Hematopoietic multipotent progenitor cell treated with erythropoietin and hydrocortisone succinate and interleukin-3 and kit ligand, for 8 days (in vitro differentiated cells): ENCODE results near the gene LRTM2.

Experiments
- DNase-seq: peaks from one replicate; pipeline ENCODE4 v3.0.0-alpha.2; 2015

The LRTM2 gene

GRCh38 chr12:1798641-1799020 is 21.7 kb upstream of the LRTM2 start:
- DNase-seq = no peak

- no peak for DNase-seq
These were observed 21.1 kb upstream of the LRTM2 start for GRCh38 chr12:1799051-1799881.

DNA sequence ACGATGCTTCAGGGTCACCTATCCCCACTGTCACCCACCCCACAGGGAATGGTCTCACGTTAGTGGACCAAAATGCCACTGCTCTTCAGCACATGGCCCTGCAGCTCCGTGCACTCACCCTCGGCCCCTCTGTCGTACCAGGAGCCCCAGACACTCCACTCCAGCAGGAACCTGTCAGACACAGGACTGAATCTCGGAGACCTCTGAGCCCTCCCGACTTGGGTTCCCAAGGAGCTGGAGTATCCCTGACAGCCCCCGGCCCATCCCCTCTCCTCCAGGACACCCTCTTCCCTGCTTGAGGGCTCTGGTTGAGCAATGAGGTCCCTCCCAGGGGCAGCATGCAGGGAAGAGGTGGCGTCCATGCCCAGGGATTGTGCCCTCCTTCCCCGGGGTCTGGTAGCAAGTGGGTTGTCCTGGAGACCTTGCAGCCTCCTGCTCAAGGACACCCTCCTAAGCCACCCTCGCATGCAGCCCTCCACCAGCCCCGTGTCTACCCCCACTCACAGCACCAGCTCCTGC is 20.4 kb upstream of the LRTM2 start:
- DNase-seq = no peak

GRCh38 chr12:1800401-1801302 is 19.7 kb upstream of the LRTM2 start:
- DNase-seq = peak; percentile 27

GRCh38 chr12:1801303-1801975 is 18.9 kb upstream of the LRTM2 start:
- no peak for DNase-seq

DNA sequence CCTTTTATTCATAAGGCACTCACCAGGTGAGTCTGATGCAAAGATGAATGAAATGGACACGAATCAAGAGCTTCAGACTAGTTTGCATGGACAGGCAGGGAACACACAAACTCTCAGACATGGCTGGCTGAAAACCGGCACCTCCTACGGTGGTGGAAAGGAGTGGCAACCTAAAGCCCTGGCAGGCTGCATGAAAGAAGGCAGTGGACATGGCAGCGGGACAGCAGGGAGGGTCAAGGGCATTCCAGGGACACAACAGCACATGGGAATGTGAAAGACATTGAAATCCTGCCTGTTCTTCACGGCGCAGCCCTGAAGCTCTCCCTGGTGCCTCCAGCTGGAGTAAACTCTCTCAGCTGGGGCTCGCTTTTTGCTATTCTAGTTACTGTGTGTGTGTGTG is 16.6 kb upstream of the LRTM2 start:
- no peak for DNase-seq

DNA sequence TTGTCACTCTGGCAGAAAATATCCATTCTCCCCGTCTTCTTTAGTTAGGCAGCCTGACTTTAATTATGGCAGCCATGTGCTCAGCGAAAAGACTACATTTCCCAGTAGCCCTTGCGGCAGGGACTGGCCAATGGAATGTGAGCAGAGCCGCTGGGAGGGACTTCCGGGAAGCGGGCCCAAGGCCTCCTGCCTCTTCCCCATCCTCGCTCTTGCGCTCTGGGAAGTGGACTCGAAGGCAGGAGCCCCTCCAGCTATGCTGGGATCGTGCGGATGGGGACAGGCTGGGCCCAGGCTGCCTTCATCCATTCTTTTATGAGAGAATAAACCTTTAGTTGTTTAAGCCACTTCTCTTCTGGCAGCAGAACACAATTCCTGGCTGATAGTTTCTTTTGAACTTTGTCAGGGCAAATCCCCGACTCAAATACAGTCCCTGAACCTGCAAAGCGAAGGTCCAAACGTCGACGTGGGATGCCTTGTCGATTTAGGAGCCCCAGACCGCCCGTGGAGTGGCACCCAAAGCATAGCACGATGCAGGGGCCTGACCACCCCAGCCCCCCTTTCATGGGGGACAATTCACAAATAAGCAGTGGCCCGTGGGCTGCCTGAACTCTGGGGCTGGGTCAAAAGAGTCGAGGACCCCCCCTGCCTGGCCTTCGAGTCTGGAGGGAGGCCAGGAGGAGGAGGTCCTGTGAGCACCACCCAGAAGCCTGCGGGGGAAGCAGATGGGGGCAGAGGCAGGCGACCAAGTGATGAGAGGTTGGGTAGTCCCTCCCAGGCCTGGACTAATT is 15.6 kb upstream of the LRTM2 start:
- peak; percentile 95 for DNase-seq

DNA sequence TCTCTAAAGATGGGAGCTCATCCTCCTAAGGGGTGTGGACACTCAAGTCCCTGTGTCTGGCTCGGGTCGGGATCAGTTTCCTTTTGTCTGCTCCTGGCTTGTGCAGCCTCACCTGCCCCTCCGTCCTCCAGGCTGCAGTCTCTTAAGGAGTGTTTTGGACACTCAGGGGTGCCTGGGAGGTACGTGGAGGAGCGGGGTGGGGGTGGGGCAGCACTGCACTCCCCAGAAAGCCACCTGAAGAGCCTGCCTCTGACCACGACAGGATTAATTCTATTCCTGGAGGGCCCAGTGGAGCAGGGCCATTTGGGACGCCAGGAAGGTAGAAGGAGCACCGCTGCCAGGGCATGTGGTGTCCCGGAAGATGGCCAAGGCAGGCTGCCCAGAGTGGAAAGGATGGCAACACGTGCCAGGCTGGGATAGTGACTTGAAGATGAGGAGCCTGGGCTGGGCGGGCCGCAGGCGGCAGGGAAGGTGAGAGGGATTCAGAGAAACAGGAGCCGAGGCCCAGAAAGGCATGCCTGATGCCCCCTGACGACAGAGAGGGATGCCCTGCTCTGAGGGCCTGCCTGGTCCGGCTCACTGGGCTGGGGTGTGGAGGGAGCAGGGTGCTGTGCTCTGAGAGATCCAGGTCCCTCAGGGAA is 14.8 kb upstream of the LRTM2 start:
- DNase-seq = no peak

DNA sequence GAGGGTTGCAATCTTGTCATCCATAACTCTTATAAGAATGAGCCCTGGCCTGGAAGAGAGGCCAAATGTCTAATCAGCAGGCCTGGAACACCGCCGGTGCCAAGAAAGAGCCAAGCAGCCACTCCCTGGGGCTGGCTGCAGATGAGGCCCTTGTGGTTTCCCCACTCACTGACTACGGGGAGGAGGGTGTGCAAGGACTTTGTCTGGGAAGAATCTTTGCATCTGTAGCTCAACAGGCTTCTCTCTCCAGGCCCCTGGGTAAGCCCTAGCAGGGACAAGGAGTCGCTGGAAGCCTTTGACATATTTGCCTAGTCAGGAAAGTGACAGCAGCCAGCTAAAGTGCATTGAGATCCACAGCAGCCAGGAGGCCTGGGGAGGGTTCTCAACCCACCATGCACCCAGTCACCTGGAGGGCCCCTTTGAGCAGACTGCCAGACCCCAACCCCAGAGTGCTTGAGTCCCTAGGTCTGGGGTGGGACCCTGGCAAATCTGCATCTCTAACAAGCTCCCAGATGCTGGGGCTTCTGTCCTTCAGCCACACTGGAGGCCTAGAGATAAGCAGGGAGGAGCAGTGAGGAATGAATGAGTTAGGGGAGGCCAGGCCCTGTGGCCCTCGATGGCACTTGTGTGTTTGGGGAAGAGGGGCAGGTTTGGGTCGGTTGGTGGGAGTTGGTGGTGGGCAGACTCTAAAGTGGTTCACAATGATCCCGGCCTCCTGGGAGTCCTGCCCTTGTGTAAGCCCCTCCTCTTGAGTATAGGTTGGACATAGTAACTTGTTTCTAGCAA is 13.9 kb upstream of the LRTM2 start:
- DNase-seq = peak; percentile 92

- no peak for DNase-seq
These were observed 13.1 kb upstream of the LRTM2 start for GRCh38 chr12:1807087-1807860.

DNA sequence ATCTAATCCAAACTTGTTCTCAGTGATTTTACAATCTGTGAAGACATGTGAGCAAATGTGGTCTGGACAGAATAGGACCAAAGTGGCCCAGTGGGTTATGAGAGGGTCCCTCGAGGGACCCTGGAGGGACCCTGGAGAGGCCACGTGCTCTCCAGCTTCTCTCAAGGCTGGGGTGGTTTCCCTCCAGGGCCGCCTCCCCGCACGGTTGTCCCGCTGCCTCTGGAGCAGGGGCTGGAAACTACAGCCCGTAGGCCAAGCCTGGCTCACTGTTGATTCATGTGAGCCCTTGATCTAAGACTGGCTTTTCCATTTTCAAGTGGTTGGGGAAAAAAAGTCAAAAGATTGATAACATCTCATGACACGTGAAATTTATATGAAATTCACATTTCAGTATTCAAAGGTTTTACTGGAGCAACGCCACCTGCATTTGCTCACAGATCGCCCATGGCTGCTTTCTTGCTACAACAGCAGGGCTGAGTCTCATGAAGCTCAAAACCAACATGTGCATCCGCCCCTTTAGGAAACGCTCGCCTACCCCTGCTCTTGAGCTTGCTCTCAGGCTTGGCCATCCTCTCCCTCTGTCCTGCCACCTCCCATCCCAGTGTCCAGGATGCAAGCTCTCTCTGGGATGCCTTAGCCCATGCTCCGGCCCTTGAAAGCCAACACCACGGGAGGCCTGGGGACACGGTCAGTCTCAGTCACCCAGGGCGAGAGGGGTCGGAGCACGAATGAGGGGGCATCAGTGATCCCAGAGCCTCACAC is 12.1 kb upstream of the LRTM2 start:
- no peak for DNase-seq

DNA sequence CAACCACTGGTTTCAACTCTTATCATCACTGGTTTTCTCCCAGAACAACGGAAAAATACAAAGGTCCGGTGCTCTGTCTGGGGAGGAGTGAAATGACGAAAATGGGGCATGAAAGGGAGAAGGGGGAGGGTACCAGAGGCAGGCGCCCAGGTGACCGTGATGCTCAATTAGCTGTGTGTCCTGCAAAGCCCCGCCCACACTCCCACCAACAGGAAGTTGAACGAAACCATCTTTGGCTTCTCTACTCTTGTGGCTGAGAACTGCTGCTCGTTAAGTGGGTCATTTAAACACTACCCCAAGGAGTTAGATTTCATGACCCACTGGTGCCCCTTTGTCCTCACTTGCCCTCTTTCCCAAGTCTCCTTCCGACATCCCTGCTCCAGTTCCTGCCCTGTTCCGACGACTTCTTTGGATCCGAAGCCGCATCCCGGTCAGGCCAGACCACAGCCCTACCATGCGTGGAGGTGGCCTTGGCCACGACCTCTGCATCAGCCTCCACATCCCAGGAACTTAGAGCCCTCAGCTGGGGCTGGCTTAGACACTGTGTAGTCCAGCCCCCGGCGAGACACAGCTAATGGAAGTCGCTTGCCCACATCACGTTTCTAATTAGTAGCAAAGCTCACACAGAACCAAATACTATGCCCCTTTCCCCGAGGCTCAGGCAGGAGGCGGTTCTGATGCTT is 11.4 kb upstream of the LRTM2 start:
- no peak for DNase-seq

DNA sequence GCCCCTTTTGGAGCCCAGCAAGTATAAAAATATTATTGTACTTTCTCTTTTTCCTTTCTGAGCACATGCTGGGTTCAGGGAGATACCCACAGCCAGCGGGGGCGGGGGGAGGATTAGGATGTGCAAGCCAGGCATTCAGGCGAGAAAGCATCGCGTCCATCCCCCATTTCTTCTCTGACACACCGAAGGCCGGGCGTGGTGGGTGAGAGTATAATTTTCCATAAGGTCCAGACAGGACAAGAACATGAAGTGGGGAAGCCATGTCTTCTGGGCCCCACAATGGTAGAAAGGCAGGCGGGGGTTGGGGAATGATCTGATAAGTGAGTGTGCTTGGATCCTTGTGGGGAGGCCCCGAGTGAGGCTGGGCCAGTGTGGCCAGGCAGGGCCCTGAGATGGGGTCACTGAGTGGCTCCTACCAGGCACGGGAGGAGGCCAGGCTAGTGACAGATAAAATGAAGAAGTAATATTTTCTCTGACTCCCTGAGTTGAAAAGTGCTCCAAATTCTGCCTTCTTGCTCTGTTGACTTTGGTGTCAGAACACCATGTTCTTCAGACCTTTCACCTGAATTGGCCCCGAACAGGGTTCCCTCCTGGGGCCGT is 10.7 kb upstream of the LRTM2 start:
- DNase-seq = peak; percentile 33

DNA sequence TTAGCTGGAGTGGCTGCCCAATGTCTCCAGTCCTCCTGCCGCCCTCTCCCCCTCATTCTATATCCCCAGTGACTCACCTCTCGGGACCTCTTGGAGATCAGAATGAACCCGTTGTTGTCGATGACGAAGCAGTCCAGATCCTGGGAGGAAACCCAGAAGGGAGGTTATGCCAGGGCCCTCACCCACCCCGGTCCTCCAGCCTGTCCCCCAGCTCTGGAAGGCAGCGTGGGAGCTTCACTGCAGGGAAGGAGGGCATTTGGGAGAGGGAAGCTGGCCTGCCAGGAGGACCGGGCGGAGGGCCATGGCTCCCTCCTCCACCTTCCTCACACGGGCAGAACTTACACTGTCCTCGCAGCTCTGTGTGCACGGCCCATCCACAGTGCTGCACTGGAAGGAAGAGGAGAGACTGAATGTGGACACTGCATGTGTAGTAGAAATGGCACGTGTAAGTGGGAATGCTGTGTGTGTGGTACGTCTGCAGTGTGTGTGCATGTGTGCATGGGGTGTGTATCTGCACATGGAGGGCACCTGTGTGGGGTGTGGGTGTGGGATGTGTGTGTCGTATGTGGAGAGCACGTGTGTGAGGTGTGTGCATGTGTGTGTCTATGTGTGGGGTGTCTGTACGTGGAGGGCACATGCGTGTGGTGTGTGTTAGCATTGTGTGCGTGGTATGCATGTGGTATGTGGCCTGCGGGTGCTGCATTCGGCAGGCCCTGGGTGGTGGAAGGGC is 10.0 kb upstream of the LRTM2 start:
- DNase-seq = no peak

DNA sequence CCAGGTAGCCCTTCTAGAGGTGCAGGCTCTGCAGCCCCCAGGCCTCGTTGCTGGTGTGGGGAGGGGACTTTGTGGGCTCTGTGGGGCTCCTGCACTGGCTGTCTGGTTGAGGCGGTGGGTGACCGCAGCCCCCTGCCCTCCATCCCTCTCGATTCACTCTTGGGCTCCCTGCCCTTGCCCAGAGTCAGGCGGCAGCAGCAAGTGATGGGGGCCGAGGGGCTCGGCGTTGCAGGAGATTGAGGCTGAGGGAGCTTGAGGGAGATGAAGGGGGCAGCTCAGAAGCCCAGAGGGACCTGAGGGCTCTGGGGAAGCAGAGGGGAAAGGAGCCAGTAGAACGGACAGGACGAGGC is 9.5 kb upstream of the LRTM2 start:
- no peak for DNase-seq

GRCh38 chr12:1811281-1811947 is 9.0 kb upstream of the LRTM2 start:
- no peak for DNase-seq

GRCh38 chr12:1811948-1812291 is 8.4 kb upstream of the LRTM2 start:
- no peak for DNase-seq
